ENCODE results near the gene TOR4A.

TOR4A gene

DNA sequence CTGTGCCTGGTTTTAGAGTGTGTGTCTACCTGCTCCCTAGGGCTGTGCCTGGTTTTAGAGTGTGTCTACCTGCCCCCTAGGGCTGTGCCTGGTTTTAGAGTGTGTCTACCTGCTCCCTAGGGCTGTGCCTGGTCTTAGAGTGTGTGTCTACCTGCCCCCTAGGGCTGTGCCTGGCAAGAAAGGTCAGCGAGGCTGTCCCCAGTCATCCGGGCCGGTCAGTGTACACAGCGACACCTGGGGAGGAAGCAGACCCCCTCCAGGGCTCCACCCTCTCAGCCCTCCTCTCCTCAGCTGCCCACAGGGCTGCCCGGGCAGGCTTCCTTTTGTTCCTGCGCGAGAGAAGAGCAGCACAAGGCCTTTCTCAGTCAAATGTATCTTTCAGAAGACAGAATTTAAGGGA, 20.4 kb downstream of the TOR4A start:
- no peaks in the 10 kb centered on the region for H3K36me3 Mint-ChIP-seq
- H3K9me3 Mint-ChIP-seq, result no peaks in the 10 kb centered on the region
- H3K4me3 Mint-ChIP-seq, result no peak overlapping the region
- DNase-seq, result no peak
- ATAC-seq (replicated peaks), result no peak
- H3K27ac Mint-ChIP-seq, result no peak overlapping the region
- H3K27me3 Mint-ChIP-seq, result peaks cover 35 to 49% of the 10 kb centered on the region in 2 donors
- H3K4me1 Mint-ChIP-seq, result peaks cover 14 to 27% of the 10 kb centered on the region in 2 donors

DNA sequence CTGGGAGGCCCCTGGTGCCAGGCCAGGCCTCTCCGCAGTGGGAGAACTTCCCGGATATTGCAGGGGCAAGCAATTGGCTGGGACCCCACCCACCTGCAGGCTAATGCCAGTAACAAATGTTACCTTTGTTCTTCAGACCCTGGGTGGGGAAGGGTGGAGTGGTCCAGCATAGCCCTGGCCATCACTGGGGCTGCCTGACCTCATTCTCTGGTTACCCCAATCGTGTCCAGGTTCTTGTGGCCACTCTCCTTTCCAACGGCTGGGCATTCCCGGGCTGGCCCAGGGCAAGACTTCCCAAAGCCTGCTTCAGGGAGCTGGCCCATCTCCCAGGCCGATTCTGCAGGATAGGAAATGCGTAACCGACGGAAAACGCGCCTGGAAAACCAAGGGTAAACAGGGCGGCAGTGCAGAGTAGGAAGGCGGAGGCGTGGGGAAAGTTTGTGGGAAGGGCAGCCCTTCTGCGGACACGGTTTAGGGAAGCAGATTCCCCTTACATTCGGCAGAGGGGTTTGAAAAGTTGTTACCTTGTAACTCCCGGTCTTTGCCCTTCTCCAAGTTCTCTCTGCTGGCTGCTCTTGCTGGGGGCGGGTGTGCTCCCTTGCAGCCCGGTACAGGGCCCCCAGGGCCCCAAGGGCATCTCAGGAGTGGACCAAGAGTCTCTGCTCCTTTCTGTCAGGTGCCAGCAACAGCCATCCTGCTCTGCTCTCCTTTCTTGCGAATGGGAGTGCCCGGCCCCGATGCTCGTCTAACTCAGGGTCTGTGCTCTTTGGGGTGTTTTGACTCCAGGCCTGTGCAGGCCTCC, 21.1 kb downstream of the TOR4A start:
- no peaks in the 10 kb centered on the region for H3K36me3 Mint-ChIP-seq
- DNase-seq, result no peak
- peaks cover 14 to 32% of the 10 kb centered on the region in 2 donors for H3K4me1 Mint-ChIP-seq
- H3K27ac Mint-ChIP-seq, result no peak overlapping the region
- no peaks in the 10 kb centered on the region for H3K9me3 Mint-ChIP-seq
- no peak overlapping the region for H3K4me3 Mint-ChIP-seq
- ATAC-seq (replicated peaks), result no peak
- peaks cover 31 to 43% of the 10 kb centered on the region in 2 donors for H3K27me3 Mint-ChIP-seq

DNA sequence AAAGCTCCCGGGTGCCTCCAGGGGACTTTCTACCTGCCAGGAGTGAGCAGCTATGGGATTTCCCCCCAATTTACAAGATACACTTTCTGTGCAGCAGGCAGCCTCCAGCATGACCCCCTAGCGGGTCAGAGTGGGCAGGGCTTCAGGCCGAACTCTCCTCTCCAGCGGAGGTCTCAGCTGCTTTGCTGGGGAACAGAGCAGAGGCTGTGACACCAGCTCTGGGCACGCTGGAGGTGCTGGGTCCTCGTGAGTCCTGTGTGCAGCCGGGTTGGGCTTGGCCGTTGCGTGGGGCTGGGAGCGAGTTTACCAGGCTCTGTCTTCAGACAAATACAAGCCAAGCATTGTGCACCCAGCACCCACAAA, 21.7 kb downstream of the TOR4A start:
- no peaks in the 10 kb centered on the region for H3K36me3 Mint-ChIP-seq
- H3K9me3 Mint-ChIP-seq, result no peaks in the 10 kb centered on the region
- no peak for ATAC-seq (replicated peaks)
- H3K4me1 Mint-ChIP-seq, result peaks cover 14 to 35% of the 10 kb centered on the region in 2 donors
- DNase-seq, result no peak
- H3K27ac Mint-ChIP-seq, result no peak overlapping the region
- H3K4me3 Mint-ChIP-seq, result no peak overlapping the region
- H3K27me3 Mint-ChIP-seq, result peaks cover 28 to 41% of the 10 kb centered on the region in 2 donors

DNA sequence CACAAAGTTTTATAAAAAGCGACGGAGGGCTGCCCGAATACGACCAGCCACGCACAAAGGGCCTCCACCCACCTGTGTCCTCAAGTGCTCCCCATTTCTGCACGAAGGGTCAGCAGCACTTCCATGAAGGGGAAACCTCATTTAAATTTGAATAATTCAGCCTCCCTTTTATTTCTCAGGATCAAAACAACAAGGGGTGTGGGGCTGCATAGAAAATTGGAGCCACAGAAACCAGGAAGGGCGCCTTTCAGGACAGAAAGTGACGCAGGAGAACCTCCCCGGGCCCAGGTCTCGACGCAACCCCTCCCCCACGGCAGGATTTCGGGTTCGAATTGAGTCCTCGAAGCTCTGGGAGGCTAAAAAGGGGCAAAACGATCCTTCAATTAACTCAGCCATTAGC, 22.4 kb downstream of the TOR4A start:
- no peak for ATAC-seq (replicated peaks)
- peaks cover 12 to 32% of the 10 kb centered on the region in 2 donors for H3K4me1 Mint-ChIP-seq
- no peak for DNase-seq
- no peaks in the 10 kb centered on the region for H3K36me3 Mint-ChIP-seq
- no peaks in the 10 kb centered on the region for H3K9me3 Mint-ChIP-seq
- peaks cover 24 to 34% of the 10 kb centered on the region in 2 donors for H3K27me3 Mint-ChIP-seq
- peak overlapping the region in 1 of 2 donors; percentile 50 for H3K4me3 Mint-ChIP-seq
- H3K27ac Mint-ChIP-seq, result no peak overlapping the region

DNA sequence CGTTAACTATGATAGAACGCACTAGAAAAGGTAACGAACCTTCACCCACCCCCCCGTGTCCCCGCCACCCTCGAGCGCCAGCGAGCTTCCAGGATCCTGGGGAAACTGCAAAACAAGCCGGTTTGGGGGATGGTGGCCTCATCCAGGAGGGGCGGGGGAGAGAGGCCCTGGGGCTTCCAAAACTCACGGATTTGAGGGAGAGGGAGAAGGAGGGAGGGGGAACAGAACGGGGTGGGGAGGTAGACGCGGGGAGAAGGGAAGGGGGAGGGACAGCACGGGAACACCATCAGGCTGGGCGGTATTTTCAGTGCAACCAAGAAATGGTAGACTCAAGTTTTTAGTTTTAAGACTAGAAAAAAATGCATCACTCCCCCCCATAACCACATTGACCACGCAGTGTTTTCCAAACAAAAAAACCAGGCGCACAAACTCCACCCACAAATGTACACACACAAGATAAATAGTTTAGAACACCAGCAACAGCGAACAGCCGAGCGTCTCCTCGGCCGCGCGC, 23.1 kb downstream of the TOR4A start:
- H3K4me3 Mint-ChIP-seq, result peak overlapping the region; percentile 78 to 82
- H3K27ac Mint-ChIP-seq, result peak overlapping the region; percentile 76
- ATAC-seq (replicated peaks) (no peak), DNase-seq (no peak)
- peaks cover 24 to 37% of the 10 kb centered on the region in 2 donors for H3K27me3 Mint-ChIP-seq
- H3K36me3 Mint-ChIP-seq, result no peaks in the 10 kb centered on the region
- H3K9me3 Mint-ChIP-seq, result no peaks in the 10 kb centered on the region
- peaks cover 15 to 38% of the 10 kb centered on the region in 2 donors for H3K4me1 Mint-ChIP-seq

DNA sequence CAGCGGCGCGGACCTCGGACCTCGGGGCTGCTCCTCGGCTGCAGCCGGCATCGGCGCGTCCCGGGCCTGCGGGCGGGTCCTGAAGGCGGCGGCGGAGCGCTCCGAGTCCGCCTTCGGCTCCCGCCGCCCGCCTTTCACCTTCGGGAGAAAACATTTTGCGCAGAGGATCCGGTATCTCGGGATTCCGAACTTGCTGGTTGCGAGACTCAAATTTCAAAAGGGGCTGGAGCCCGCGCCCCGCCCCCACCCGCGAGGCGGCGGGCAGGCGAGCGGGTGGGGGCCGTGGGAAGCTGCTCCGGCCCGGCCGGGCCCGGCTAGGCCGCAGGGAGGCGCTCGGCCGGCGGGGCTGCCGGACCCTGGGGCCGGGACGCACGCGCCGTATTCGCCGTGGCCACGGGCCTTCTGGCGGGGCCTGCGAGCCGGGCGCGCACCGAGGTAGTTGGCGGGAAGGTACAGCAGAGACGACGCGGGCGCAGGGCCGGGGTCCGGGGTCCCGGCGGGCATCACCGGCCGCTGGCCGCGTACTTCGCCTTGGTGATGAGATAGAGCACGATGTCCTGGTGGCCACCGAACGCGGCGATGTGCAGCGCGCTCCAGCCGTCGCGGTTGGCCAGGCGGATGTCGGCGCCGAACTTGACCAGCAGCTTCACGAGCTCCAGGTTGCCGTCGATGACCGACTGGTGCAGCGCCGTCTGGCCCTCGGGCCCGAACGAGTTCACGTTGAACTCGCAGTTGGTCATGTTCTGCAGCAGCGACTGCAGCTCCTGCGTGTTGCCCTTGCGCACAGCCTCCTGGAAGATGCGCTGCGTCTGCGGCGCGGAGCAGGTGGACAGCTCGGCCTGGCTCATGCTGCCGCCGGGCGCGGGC, 23.8 kb downstream of the TOR4A start:
- no peaks in the 10 kb centered on the region for H3K36me3 Mint-ChIP-seq
- H3K4me3 Mint-ChIP-seq, result peak overlapping the region; percentile 78 to 82
- DNase-seq (no peak), ATAC-seq (replicated peaks) (peak; percentile 20 to 26)
- H3K27ac Mint-ChIP-seq, result peak overlapping the region; percentile 79
- H3K4me1 Mint-ChIP-seq, result peaks cover 15 to 41% of the 10 kb centered on the region in 2 donors
- no peaks in the 10 kb centered on the region for H3K9me3 Mint-ChIP-seq
- H3K27me3 Mint-ChIP-seq, result peaks cover 24 to 40% of the 10 kb centered on the region in 2 donors

DNA sequence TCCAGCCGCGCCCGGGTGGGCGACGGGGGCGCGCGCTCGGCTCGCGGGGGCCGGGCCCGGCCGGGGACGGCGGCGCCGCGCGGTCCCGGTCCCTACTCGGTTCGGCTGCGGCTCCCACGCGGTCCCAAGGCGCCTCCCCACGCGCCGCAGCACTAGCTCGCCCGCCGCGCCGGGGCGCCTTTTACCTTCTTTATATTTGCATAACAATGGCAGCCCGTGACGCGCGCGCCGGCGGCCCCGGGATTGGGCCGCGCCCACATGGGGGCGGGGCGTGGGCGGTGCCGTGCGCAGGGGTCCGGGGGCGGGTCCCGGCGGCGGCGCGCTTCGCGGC, 24.6 kb downstream of the TOR4A start, which contains the start of gene NRARP:
NRARP (minus strand) TSS at position 154 of the 331 bp plus-strand sequence. CDS start 343 bp downstream, outside the sequence.
- peak; percentile 79 to 82 for ATAC-seq (replicated peaks)
- DNase-seq, result peak; percentile 85
- H3K9me3 Mint-ChIP-seq, result no peaks in the 10 kb centered on the region
- peak within 1 kb of the TSS; percentile 79 for H3K27ac Mint-ChIP-seq
- H3K27me3 Mint-ChIP-seq, result peaks cover 17 to 40% of the 10 kb centered on the region in 2 donors
- no peaks in the 10 kb centered on the region for H3K36me3 Mint-ChIP-seq
- H3K4me3 Mint-ChIP-seq, result peak within 1 kb of the TSS; percentile 78 to 82
- peaks cover 10 to 41% of the 10 kb centered on the region in 2 donors for H3K4me1 Mint-ChIP-seq

DNA sequence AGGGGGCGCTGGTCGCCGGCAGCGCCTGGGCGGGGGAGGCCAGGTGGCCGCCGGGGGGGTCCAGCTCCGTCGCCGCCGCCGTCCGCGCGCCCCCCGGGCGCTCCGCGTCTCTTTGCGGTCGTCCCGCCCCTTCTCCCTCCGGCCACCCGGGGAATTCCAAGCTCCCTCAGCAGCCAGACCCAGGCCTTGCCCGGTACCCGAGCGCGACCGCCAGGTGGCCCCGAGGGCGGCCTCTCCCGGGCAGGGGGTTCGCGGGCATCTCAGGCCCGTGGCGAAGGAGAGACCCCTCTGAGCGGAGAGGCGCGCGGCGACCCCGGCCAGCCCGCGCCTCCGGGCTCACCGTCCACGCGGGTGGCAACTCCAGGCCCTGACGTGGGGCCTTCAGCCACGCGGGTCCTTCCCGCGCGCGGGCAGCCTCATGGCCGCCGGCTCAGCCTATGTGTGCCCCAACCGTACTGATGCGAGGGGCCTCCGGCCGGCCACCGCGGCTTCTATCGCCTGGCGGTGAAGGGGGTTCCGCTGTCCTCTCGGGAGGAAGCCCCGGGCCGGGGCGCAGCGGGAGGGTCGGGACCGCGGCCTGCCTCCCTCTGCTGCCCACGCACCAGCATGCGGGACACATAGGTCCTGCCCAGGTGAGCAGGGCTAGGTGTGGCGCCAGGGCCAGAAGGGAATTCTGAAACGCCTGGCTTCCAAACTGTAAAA, 25.1 kb downstream of the TOR4A start:
- peak overlapping the region; percentile 31 for H3K27ac Mint-ChIP-seq

DNA sequence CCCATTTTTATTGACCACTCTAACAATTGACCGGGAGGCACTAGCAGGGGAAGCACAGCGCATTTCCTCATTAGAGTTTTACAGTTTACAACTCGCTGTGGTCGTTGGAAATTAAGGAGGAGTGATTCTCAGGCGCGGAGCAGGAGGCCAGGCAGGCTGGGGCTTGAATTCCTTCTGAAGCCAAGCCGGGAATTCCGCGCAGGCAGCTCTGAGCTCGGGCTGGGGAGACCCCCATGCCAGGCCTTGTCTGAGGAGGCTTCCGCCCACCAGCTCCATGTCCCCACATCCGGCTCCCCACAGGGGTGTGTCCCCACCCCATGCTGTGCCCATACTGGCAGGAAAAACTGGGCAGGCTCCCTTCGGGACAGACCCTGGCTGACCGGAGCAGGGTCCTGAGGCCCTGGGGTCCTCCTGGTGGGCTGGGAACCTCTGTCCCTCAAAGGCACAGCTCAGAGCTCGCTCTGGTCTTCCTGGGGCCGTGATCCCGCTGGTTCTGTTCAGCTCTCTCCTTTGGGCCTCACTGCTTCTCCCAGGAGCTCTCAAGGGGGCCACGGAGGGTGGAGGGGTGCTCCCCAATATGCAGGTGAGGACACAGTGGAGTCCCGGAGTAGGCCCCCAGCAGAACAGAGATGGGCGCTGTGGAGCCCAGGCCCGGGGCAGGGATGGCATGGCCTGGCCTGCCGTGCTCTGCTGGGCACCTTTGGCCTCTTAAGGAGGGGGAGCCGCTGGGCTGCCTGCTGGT, 25.8 kb downstream of the TOR4A start:
- Mint-ChIP-seq H3K27ac (peak overlapping the region; percentile 31), H3K36me3 (no peaks in the 10 kb centered on the region), H3K9me3 (no peaks in the 10 kb centered on the region), H3K27me3 (peaks cover 13 to 35% of the 10 kb centered on the region in 2 donors), H3K4me1 (peaks cover 11 to 46% of the 10 kb centered on the region in 2 donors), H3K4me3 (peak overlapping the region; percentile 28 to 60)
- DNase-seq (no peak), ATAC-seq (replicated peaks) (no peak)

More for the DNA sequence above, 25.1 kb downstream of the TOR4A start:
- DNase-seq, result no peak
- H3K4me3 Mint-ChIP-seq, result peak overlapping the region in 1 of 2 donors; percentile 69
- peaks cover 13 to 40% of the 10 kb centered on the region in 2 donors for H3K27me3 Mint-ChIP-seq
- ATAC-seq (replicated peaks), result peak; percentile 74 to 75
- H3K9me3 Mint-ChIP-seq, result no peaks in the 10 kb centered on the region
- H3K4me1 Mint-ChIP-seq, result peaks cover 11 to 43% of the 10 kb centered on the region in 2 donors
- no peaks in the 10 kb centered on the region for H3K36me3 Mint-ChIP-seq

DNA sequence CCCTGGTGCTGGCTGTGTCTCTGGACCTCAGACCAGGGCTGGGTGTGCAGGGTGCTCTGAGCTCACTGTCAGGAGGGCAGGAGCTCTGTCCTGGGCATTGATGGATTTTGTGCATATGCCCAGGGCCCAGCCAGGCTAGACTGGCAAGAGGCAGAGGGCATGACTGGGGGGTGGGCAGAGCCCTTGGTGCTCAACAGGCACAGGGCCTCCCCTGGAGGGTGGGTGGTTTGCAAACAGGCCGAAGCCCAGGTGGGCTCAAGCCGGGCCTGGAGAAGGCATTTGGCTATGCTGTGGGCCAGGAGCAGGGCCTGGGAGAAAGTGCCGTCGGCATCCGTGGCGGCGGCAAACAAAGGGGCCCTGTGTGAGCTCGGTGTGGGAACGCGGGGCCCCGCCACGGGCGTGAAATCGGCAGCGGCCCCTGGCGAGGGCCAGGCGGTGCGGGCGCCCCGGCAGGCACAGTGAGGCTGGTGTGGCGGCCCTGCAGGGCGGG, 26.4 kb downstream of the TOR4A start:
- no peak for DNase-seq
- Mint-ChIP-seq H3K4me1 (peaks cover 11 to 46% of the 10 kb centered on the region in 2 donors), H3K36me3 (no peaks in the 10 kb centered on the region), H3K27me3 (peaks cover 8 to 29% of the 10 kb centered on the region in 2 donors), H3K9me3 (no peaks in the 10 kb centered on the region), H3K4me3 (no peak overlapping the region), H3K27ac (peak overlapping the region; percentile 25)
- no peak for ATAC-seq (replicated peaks)

DNA sequence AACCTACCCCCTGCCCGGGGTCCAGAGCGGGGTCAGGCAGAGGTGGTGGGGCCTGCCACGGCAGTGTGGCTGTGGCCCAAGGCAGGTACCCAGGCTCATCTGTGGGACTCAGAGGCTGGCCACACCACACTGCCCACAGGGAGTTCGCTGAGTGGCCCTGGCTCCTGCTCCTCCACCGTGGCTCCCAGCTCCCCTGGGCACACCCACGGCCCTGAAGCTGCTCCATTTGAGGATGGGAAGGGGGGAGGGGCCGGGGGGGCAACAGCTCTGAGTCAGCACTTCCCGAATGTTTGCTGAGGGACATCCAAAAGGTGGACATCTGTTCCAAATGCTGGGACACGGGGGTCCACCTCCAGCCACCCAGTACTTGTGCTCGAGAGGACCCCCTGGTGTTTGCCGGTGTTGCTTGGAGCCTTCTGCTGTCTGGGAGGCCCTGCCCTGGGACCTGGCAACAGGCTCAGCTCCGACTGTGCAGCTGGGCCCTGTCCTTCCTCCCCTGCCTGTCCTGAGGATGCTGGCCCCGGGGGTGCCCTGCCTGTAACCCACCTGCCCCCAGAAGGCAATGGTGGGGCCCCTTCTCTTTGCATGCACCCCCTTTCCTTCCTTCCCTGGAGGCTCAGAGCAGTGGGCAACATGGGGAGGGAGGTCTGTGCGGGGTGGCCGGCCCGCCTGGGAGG, 27.0 kb downstream of the TOR4A start:
- H3K27me3 Mint-ChIP-seq, result peaks cover 8 to 24% of the 10 kb centered on the region in 2 donors
- no peaks in the 10 kb centered on the region for H3K9me3 Mint-ChIP-seq
- DNase-seq (no peak), ATAC-seq (replicated peaks) (no peak)
- H3K4me1 Mint-ChIP-seq, result peaks cover 11 to 46% of the 10 kb centered on the region in 2 donors
- H3K36me3 Mint-ChIP-seq, result no peaks in the 10 kb centered on the region
- no peak overlapping the region for H3K27ac Mint-ChIP-seq
- no peak overlapping the region for H3K4me3 Mint-ChIP-seq

DNA sequence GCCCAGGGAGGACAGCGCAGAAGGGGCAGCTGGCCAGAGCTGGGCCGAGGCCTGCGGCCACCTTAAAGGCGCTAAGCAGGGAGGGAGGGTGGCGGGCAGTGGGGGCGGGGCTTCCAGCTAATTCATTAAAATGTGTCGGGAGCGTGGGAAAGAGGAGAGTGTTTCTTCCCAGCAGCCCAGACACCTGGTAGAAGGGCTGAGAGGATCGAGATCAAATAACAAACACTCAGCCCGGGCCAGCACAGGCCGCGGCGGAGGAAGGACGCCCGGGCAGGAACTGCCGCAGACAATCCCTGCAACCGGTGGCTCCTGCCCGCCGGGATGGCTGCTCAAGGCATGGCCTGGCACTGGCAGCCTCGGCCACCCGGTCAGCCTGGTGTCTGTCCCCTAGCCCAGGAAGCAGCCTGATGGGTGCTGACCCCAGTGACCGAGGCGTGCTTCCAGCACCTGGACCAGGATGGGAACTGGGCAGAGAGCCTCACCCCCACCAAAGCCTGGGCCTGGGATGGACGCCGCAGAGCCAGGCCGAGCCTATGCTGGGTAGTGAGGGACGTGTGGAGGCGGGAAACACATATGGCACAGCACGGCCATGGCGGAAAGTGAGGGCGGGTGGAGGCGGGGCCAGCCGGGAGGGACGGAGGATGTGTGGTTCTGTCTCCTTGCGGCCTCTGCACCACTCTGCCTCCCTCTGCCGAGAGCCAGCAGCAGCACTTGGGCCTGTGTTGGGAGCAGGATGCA, 27.7 kb downstream of the TOR4A start:
- ATAC-seq (replicated peaks) (peak; percentile 31 to 45), DNase-seq (no peak)
- Mint-ChIP-seq H3K9me3 (no peaks in the 10 kb centered on the region), H3K27ac (peak overlapping the region; percentile 42), H3K4me1 (peaks cover 11 to 46% of the 10 kb centered on the region in 2 donors), H3K36me3 (no peaks in the 10 kb centered on the region), H3K27me3 (peaks cover 4 to 24% of the 10 kb centered on the region in 2 donors), H3K4me3 (peak overlapping the region in 1 of 2 donors; percentile 44)
